ENCODE results near the gene MRPL3. TPM values are rescaled to one million over a fixed set of nuclear protein-coding genes. Genes with fewer than 3 reads are reported as not detected.

MRPL3 gene
- total and polyA plus RNA-seq, 2 donors (not counting 3 experiments of a cell fraction or from before 2014, with no cell fraction given): 49.6 to 68.2 TPM

GRCh38 chr3:131530843-131531242 is 28.1 kb upstream of the MRPL3 start:
- POLR2A ChIA-PET: no interaction called here
- TF ChIP-seq MYC (IDR thresholded peaks at IDR 0.05; ENCODE audit: low read depth, low read length) (no peak), GATA2 (IDR thresholded peaks at IDR 0.05; ENCODE audit: insufficient read depth, insufficient read length, low read depth, low read length) (no peak), CTCF (IDR thresholded peaks at IDR 0.05; ENCODE audit: extremely low read depth in 1 of 2, insufficient read depth in 1 of 2, low read depth in 1 of 2, low read length in 2 of 2) (no peak), POLR2AphosphoS5 (IDR thresholded peaks at IDR 0.05; ENCODE audit: insufficient read depth, low read depth, low read length) (no peak)
- intact Hi-C loops (cut with micrococcal nuclease) (no loop called here), dilution Hi-C loops (cut with MboI; ENCODE audit: extremely low pct_ligation_motif_present, low sequenced_read_pairs) (no loop called here)
- Histone ChIP-seq H3K27me3 (ENCODE audit: control insufficient read depth in 2 of 2, insufficient read depth in 2 of 2, low read length in 2 of 2) (peaks cover 6 to 16% of the 10 kb centered on the region in 2 experiments), H3K9ac (replicated peaks; ENCODE audit: extremely low read depth, insufficient read depth, low read length) (no peak overlapping the region), H3K4me1 (ENCODE audit: control insufficient read depth, extremely low read depth, insufficient read depth, low read length) (no peaks in the 10 kb centered on the region), H2AFZ (ENCODE audit: low read depth, low read length) (no peak overlapping the region), H3K9me1 (replicated peaks; ENCODE audit: control insufficient read depth, extremely low read depth, insufficient read depth, low read length) (no peaks in the 10 kb centered on the region), H3K79me2 (ENCODE audit: control insufficient read depth, insufficient read depth, low read length) (no peaks in the 10 kb centered on the region), H3K36me3 (ENCODE audit: control insufficient read depth in 2 of 2, extremely low read depth in 1 of 2, insufficient read depth in 2 of 2, low read length in 2 of 2) (no peaks in the 10 kb centered on the region), H4K20me1 (replicated peaks; ENCODE audit: control insufficient read depth, extremely low read depth, insufficient read depth, low read length) (no peaks in the 10 kb centered on the region), H3K27ac (ENCODE audit: insufficient read depth, low read depth, low read length) (no peak overlapping the region), H3K9me3 (replicated peaks; ENCODE audit: control insufficient read depth, insufficient read depth, low read length) (no peaks in the 10 kb centered on the region), H3K4me2 (ENCODE audit: insufficient read depth, low read length) (no peak overlapping the region), H3K4me3 (replicated peaks in 1 of 3; ENCODE audit: insufficient read depth in 1 of 3, low read depth in 1 of 3, low read length in 3 of 3) (no peak overlapping the region)
- DNase-seq (ENCODE audit: low read depth, low spot score): no peak
- CTCF ChIA-PET: interaction anchor here (1.2 kb wide), 1 partner anchor 13 kb away, joined by 3 read pairs; no protein-coding TSS in a partner anchor
- no TSS peak for BruUV-seq (replicated peaks)
- FAIRE-seq: no peak

- DNase-seq (ENCODE audit: low read depth, low spot score): no peak
- no peaks in the 10 kb centered on the region for H3K4me1 ChIP-seq (ENCODE audit: control insufficient read depth, extremely low read depth, insufficient read depth, low read length)
- no peak overlapping the region for H3K4me3 ChIP-seq (replicated peaks in 1 of 3; ENCODE audit: insufficient read depth in 1 of 3, low read depth in 1 of 3, low read length in 3 of 3)
- no peaks in the 10 kb centered on the region for H3K36me3 ChIP-seq (ENCODE audit: control insufficient read depth in 2 of 2, extremely low read depth in 1 of 2, insufficient read depth in 2 of 2, low read length in 2 of 2)
- no TSS peak for BruUV-seq (replicated peaks)
- H2AFZ ChIP-seq (ENCODE audit: low read depth, low read length): no peak overlapping the region
- no peak overlapping the region for H3K27ac ChIP-seq (ENCODE audit: insufficient read depth, low read depth, low read length)
- FAIRE-seq: no peak
- CTCF ChIA-PET: interaction anchor here (1.2 to 1.4 kb wide), 2 partner anchors 11 to 13 kb away, joined by 3 read pairs; no protein-coding TSS in a partner anchor
- H3K9me1 ChIP-seq (replicated peaks; ENCODE audit: control insufficient read depth, extremely low read depth, insufficient read depth, low read length): no peaks in the 10 kb centered on the region
- intact Hi-C loops (cut with micrococcal nuclease) (no loop called here), dilution Hi-C loops (cut with MboI; ENCODE audit: extremely low pct_ligation_motif_present, low sequenced_read_pairs) (no loop called here)
- no peaks in the 10 kb centered on the region for H3K79me2 ChIP-seq (ENCODE audit: control insufficient read depth, insufficient read depth, low read length)
- H3K9me3 ChIP-seq (replicated peaks; ENCODE audit: control insufficient read depth, insufficient read depth, low read length): no peaks in the 10 kb centered on the region
- no peaks in the 10 kb centered on the region for H4K20me1 ChIP-seq (replicated peaks; ENCODE audit: control insufficient read depth, extremely low read depth, insufficient read depth, low read length)
- peaks cover 6 to 16% of the 10 kb centered on the region in 2 experiments for H3K27me3 ChIP-seq (ENCODE audit: control insufficient read depth in 2 of 2, insufficient read depth in 2 of 2, low read length in 2 of 2)
- H3K9ac ChIP-seq (replicated peaks; ENCODE audit: extremely low read depth, insufficient read depth, low read length): no peak overlapping the region
- H3K4me2 ChIP-seq (ENCODE audit: insufficient read depth, low read length): no peak overlapping the region
- POLR2A ChIA-PET: no interaction called here
- no peak for TF ChIP-seq JUN (IDR thresholded peaks at IDR 0.05; ENCODE audit: borderline replicate concordance, insufficient read depth, insufficient read length, low read depth)
- no peak for TF ChIP-seq POLR2AphosphoS5 (IDR thresholded peaks at IDR 0.05; ENCODE audit: insufficient read depth, low read depth, low read length)
- no peak for TF ChIP-seq FOS (IDR thresholded peaks at IDR 0.05; ENCODE audit: borderline replicate concordance, insufficient read depth, low read length)
- TF ChIP-seq MYC (IDR thresholded peaks at IDR 0.05; ENCODE audit: low read depth, low read length): no peak
- no peak for TF ChIP-seq CTCF (IDR thresholded peaks at IDR 0.05; ENCODE audit: extremely low read depth in 1 of 2, insufficient read depth in 1 of 2, low read depth in 1 of 2, low read length in 2 of 2)
- TF ChIP-seq GATA2 (IDR thresholded peaks at IDR 0.05; ENCODE audit: insufficient read depth, insufficient read length, low read depth, low read length): no peak
- no peak for TF ChIP-seq MAX (IDR thresholded peaks at IDR 0.05; ENCODE audit: insufficient read depth, insufficient read length)
- no peak for TF ChIP-seq POLR2A (IDR thresholded peaks at IDR 0.05; ENCODE audit: low read depth, low read length)
- TF ChIP-seq EZH2 (IDR thresholded peaks at IDR 0.05; ENCODE audit: borderline replicate concordance, low read depth, low read length, severe bottlenecking): no peak
Observed at GRCh38 chr3:131530388-131530787, 27.6 kb upstream of the MRPL3 start.
